HG03460 (cell line): ENCODE results near the gene ZNF470.

Source experiments
- ATAC-seq: cut with Tn5 transposase; IDR thresholded peaks from one replicate; pipeline ENCODE4 v1.9.1; 2021; ENCODE audit not compliant: unreplicated experiment

Gene ZNF470

DNA sequence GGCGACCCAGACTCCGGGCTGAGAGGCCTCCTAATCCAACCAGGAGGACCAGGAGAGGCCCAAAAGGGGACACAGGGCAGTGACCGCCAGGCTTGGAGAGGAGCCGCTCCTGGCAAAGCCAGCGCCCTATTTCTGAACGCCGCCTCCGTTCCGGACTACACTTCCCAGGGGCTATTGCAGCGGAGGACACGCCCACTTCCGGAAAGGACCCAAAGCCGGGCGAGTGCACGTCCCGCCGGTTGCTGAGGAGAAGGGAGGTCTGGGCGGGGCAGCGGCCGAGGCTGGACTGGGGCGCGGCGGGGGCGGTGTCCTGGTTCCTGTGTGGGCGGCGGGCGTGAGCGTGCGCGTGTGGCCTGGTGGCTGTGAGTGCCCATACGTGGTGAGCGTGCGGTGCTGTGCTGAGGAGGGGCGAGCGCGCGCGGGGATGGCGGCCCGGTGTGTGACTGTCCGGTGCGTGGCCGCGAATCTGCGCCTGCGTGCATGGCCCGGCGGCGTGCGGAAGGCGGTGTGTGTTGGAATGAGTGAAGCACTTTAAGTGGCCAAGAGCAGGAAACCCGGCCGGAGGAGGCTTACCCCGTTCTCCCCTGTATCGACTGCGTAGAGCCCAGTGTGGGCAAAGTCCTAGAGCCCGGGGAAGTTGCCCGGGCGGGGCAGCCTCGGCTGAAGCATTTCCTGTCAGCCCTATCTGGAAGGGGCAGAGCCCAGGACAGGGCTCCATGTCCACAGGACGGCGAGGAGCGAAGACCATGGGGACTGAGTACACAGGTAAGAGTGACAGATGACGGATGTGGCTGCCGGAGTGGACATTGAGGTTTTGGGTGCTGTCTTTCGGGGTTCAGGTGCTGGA, at the start of gene ZNF470:
Gene ZNF470 (plus strand): TSS at position 195 of the 847 bp plus-strand sequence. CDS start 2,844 bp downstream, outside the sequence.
- ATAC-seq = peak; percentile 95

GRCh38 chr19:56525214-56525860, 41.9 kb upstream of the ZNF470 start:
- no peak for ATAC-seq

DNA sequence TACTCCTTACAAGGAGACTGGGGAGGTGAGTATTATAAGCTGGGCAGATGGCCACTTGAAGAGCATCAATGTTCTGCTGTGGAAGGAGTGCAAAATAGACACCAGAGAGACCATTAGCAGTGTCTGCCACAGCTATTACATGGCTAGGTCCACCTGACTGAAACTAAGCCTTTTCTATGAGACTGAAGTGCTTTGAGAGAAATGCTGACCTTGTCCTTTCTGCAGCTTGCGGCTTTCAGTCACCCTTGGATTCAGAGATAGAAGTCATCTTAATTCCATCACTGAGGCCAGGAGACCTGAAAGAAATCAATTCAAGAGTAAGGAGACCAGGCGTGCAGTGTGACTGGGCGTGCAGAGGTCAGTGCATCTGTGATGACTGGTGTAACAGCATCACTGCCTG, 29.8 kb upstream of the ZNF470 start:
- ATAC-seq = no peak

DNA sequence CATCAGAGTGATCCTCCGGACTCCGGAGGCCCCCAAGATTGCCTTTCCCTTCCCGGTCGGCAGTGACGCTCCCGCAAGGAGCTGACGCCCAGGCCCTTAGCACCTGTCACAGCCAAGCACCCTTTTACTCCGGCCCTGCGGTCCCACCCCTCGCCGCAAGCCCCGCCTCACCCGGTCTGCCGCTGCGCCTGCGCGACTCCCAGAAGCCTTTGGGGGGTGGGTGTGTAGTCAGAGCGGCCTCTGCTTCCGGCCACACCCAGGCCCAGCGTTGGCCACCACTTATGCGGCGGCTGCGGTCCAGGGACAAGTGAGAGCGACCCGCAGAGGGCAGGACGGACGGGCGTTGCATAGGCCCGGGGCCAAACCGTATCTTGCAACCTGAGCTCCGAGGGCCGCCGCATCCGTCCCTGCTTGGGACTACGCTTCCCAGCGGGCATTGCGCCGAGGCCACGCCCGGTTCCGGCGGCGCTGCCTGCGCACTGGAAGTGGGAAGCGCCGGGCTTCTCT, 29.0 kb upstream of the ZNF470 start:
- peak; percentile 88 for ATAC-seq

DNA sequence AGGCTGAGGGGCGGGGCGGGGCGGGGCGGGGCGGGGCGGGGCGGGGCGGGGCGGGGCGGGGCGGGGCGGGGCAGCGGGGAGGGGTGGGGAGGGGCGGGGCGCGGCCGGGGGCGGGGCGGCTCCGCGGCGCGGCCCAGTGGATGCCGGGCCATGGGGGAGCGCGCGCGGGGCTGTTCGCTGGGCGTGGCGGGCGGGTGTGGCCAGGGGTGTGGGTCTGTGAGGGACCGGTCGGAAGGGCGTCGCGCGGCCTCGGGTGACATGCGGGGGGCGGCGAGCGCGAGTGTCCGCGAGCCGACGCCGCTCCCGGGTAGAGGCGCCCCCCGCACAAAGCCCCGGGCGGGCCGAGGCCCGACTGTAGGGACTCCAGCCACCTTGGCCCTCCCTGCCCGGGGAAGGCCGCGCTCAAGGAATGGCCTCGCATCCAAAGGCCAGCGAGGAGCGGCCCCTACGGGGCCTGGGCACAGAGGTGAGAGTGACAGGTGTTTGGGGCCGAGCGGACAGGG, 28.5 kb upstream of the ZNF470 start, which contains the start of gene ZFP28:
Gene ZFP28 (plus strand): TSS at position 188 of the 503 bp plus-strand sequence. CDS start 71 bp downstream, at position 259.
- peak; percentile 44 for ATAC-seq

GRCh38 chr19:56543776-56544175, 23.5 kb upstream of the ZNF470 start:
- ATAC-seq = no peak

GRCh38 chr19:56547535-56547934, 19.7 kb upstream of the ZNF470 start:
- ATAC-seq = no peak

DNA sequence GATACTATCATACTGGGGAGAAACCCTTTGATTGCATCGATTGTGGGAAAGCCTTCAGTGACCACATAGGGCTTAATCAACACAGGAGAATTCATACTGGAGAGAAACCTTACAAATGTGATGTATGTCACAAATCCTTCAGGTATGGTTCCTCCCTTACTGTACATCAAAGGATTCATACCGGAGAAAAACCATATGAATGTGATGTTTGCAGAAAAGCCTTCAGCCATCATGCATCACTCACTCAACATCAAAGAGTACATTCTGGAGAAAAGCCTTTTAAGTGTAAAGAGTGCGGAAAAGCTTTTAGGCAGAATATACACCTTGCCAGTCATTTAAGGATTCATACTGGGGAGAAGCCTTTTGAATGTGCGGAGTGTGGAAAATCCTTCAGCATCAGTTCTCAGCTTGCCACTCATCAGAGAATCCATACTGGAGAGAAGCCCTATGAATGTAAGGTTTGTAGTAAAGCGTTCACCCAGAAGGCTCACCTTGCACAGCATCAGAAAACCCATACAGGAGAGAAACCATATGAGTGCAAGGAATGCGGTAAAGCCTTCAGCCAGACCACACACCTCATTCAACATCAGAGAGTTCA, 12.9 kb upstream of the ZNF470 start:
- no peak for ATAC-seq

DNA sequence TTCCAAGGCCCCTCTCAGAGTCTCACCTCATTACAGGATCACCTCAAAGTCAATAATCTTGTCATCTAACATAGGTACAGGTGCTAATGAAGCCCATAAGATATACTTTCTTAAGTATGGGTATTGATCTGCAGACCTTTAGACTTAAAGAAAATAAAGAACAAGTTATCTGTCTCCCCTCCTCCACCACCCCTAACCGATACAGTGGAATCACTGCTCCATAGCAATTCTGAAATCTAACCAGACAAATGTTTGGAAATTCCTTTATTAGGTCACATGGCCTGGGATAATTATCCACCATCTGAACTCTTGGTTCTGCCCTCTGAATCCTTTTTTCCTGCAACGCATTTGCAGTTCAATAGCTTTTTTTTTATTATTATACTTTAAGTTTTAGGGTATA, 4.5 kb upstream of the ZNF470 start:
- no peak for ATAC-seq

DNA sequence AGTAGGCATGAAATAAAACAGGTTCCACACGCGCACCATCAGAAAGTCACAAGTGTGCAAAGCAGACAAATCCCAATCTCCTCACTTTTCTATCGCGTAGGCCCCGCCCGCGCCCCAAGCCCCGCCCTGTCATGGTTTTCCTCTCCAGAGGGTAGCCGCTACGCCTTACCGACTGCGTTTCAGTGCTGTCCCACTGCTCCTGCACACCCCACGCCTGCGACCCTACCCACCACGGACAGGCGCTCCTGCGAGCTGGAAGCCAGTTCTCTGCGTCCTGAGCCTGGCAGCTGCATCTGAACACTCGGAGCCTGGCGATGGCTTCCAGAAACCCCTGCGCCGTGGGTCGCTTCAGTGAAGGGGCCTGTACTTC, 379 bp upstream of the ZNF470 start:
- peak; percentile 22 for ATAC-seq

DNA sequence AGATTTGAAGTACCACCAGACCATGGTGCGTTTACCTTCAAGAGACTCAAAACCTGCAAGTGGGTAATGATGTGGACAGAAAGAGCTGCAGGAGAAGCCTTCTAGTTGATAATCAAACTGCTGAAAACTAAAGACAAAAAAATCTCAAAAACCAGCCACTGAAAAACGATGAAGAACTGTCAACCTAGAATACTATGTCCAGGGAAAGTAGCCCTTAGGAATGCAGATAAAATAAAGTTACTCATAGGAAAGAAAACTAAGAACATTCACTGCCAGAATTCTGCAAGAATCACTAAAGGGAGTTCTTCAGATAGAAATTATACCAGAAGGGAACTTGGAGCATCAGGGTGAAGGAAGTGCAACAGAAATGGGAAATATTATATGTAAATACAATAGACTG, 5.3 kb downstream of the ZNF470 start:
- no peak for ATAC-seq

GRCh38 chr19:56573914-56574313, 6.6 kb downstream of the ZNF470 start:
- ATAC-seq = no peak

DNA sequence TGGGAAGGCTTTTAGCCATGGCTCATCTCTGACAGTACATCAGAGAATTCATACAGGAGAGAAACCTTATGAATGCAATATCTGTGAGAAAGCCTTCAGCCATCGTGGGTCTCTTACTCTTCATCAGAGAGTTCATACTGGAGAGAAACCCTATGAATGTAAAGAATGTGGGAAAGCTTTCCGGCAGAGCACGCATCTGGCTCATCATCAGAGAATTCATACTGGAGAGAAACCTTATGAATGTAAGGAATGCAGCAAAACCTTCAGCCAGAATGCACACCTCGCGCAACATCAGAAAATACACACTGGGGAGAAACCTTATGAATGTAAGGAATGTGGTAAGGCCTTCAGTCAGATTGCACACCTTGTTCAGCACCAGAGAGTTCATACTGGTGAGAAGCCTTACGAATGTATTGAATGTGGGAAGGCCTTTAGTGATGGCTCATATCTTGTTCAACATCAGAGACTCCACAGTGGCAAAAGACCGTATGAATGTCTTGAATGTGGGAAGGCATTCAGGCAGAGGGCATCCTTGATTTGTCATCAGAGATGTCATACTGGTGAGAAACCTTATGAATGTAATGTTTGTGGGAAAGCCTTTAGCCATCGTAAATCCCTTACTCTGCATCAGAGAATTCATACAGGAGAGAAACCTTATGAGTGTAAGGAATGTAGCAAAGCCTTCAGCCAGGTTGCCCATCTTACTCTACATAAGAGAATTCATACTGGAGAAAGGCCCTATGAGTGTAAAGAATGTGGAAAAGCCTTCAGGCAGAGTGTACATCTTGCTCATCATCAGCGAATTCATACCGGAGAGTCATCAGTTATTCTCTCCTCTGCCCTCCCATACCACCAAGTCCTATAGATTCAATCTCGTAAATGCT, 10.7 kb downstream of the ZNF470 start:
- no peak for ATAC-seq

GRCh38 chr19:56594446-56594782, 27.1 kb downstream of the ZNF470 start:
- no peak for ATAC-seq

DNA sequence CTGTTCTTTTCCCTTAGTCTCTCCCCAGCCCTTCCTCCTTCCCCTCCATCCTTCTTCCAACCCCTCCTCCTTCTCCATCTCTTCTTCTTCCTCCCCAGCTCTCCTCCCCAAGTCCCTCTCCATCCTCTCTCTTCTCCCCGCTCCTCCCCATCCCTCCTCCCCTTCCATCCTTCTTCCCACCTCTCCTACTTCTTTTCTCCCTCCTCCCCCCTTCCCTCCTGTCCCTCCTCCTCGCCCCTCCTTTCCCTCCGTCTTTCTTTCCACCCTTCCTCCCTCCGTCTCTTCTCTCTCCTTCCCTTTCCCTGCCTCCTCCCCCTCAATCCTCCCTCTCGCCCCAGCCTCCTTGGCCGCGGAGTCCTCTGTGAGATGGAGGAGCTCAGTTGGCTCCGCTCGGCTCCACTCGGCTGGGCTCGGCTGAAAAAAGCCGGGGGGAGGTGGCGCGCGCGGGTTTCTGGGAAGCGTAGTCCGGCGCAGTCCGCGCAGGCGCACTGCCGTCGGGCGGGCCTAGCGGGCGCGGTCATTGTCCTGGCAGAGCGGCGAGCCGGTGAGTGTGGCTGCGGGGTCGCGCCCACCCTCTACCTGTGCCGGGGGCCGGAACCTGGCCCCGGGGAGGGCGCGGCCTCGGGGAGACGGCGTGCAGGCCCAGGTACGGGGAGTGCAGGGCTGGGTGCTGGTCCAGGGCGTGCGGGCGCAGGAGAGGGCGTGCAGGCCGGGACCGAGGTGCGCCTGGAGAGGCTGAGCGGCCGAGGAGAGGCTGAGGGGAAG, 27.7 kb downstream of the ZNF470 start, which contains the start of gene ZNF71:
Gene ZNF71 (plus strand): TSS at position 520 of the 765 bp plus-strand sequence. CDS start 6,257 bp downstream, outside the sequence.
- ATAC-seq = peak; percentile 89

DNA sequence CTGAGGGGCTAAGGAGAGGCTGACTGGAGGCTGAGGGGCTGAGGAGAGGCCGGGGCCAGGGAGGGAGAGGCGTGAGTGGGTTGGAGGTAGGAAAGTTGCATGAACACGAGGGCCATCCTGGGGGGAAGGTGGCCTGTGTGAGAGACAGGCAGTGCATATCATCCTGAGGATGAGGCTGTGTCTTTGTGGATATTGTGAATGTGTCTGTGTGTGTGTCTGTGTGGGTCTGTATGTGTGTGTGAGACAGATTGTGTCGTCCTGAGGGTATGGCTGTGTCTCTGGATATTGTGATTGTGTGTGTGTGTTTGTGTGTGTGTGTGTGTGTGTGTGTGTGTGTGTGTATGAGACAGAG, 28.3 kb downstream of the ZNF470 start:
- ATAC-seq = peak; percentile 20

DNA sequence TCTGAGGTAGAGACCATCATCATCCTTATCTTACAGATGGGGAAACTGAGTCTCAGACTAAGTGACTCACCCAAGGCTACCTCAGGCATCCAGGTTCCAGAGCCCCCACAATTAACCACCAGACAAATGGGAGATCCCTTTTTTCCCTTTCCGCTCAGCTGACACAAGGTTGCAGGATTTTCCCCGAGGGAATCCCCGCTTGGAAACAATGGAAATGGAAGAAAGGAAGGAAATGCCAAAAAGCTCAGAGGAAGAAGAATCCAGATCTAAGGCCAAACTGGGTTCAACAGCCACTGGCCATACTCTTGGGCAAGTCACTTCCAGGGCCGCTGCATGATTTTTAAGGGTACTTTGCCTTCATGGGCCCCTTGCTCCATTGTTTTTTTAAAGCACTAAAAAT, 29.4 kb downstream of the ZNF470 start:
- ATAC-seq = no peak

DNA sequence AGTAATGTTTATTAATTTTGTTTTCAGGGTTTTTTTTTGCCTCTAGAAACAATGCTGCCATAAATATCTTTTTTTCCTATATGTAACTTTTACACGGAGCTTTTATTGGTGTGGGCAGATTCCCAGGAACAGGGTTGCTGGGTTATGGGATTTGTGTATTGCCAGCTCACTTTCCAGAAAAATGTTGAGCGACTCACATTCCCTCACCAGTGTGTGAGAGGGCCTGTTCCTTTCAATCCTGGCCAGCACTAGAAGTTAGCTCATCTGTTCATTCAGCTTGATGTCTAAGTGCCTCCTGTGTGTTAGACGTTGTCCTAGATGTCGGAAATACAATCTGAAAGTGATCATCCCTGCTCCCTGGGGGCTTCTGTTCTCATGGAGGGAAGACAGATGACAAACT, 30.4 kb downstream of the ZNF470 start:
- no peak for ATAC-seq

GRCh38 chr19:56601375-56601774, 34.1 kb downstream of the ZNF470 start:
- ATAC-seq = no peak

DNA sequence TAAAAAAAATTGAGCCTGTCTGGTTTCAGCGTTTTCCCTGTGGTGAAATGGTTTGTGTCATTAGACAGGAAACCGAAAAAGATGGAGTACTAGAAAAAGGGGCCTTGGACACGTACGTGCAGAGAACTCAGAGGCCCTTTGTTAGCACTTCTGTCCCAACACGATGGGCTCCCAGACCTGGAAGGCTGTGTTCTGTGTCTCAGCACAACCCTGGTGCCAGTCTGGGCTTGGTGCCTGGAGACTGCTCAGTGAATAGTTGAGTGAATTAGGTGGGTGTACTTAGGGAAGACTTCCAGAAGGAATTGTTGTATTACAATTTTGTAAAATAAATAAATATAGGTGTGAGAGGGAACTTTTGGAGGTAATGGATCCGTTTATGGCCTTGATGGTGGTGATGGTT, 36.6 kb downstream of the ZNF470 start:
- ATAC-seq = no peak
